Breast epithelium (tissue), 3 donors: ENCODE data around the gene HDLBP.

Source experiments
- POLR2AphosphoS5 ChIP-seq, 3 donors: sonication (generic); formaldehyde crosslinking; IDR thresholded peaks; one replicate each; pipeline ENCODE4 v1.6.1; 2017; ENCODE audit warnings: antibody characterized with exemption in 3 of 3
- TF ChIP-seq, protein P1 (sequence below), 3 donors: fragments of 450-650 bp; IDR thresholded peaks; one replicate each; pipeline ENCODE4 v1.5.1; 2016 to 2017; ENCODE audit warnings: antibody characterized with exemption in 3 of 3, mild to moderate bottlenecking in 3 of 3, moderate library complexity in 3 of 3

DNA sequence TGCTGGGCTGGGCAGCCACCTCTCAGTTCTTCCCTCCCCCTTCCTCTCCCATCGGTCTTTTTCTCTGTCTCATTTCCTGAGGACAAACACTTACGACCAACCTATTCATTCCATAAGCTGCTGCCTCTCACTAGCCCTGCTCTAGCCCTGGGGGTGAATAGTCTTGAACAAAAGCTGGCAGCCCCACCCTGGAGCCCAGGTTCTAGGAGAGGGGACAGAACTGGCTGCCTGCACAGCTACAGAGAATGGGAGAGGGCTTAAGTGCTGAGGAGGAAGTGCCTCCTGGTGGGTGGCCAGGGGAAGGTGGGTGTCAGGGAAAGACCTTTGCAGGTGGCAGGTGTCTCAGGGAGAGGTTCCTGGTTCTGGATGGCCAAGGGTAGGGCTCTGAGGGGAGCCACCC is 104.2 kb downstream of the HDLBP start:
- TF ChIP-seq, protein P1, sequence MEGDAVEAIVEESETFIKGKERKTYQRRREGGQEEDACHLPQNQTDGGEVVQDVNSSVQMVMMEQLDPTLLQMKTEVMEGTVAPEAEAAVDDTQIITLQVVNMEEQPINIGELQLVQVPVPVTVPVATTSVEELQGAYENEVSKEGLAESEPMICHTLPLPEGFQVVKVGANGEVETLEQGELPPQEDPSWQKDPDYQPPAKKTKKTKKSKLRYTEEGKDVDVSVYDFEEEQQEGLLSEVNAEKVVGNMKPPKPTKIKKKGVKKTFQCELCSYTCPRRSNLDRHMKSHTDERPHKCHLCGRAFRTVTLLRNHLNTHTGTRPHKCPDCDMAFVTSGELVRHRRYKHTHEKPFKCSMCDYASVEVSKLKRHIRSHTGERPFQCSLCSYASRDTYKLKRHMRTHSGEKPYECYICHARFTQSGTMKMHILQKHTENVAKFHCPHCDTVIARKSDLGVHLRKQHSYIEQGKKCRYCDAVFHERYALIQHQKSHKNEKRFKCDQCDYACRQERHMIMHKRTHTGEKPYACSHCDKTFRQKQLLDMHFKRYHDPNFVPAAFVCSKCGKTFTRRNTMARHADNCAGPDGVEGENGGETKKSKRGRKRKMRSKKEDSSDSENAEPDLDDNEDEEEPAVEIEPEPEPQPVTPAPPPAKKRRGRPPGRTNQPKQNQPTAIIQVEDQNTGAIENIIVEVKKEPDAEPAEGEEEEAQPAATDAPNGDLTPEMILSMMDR (IDR thresholded peaks at IDR 0.05), result no peak
- no peak for TF ChIP-seq POLR2AphosphoS5 (IDR thresholded peaks at IDR 0.05)
